ENCODE results near the gene LRRC4C.

The LRRC4C gene

GRCh38 chr11:41459465-41460401 is at the start of gene LRRC4C:
TSS of gene LRRC4C (minus strand) at chr11:41459652.
- no peak for DNase-seq

- no peak for DNase-seq
Observed at GRCh38 chr11:41508121-41508520, 48.7 kb upstream of the LRRC4C start.

- DNase-seq = no peak
Observed at GRCh38 chr11:41499429-41499828, 40.0 kb upstream of the LRRC4C start.

GRCh38 chr11:41498726-41499125 is 39.3 kb upstream of the LRRC4C start:
- no peak for DNase-seq

- DNase-seq = no peak
Observed at GRCh38 chr11:41497974-41498373, 38.5 kb upstream of the LRRC4C start.

GRCh38 chr11:41494716-41495115 is 35.3 kb upstream of the LRRC4C start:
- no peak for DNase-seq

GRCh38 chr11:41486424-41486823 is 27.0 kb upstream of the LRRC4C start:
- DNase-seq = no peak

GRCh38 chr11:41483956-41484355 is 24.5 kb upstream of the LRRC4C start:
- no peak for DNase-seq

- no peak for DNase-seq
Observed at GRCh38 chr11:41479179-41479578, 19.7 kb upstream of the LRRC4C start.

GRCh38 chr11:41461057-41461681 is 1.7 kb upstream of the LRRC4C start:
- DNase-seq = no peak

GRCh38 chr11:41458641-41459040 is 811 bp downstream of the LRRC4C start:
- DNase-seq = no peak

- no peak for DNase-seq
Observed at GRCh38 chr11:41458154-41458553, 1.3 kb downstream of the LRRC4C start.

GRCh38 chr11:41457216-41458014 is 2.0 kb downstream of the LRRC4C start:
- DNase-seq = no peak

GRCh38 chr11:41456269-41456668 is 3.2 kb downstream of the LRRC4C start:
- no peak for DNase-seq

GRCh38 chr11:41451011-41451410 is 8.4 kb downstream of the LRRC4C start:
- no peak for DNase-seq

- DNase-seq = no peak
Observed at GRCh38 chr11:41449483-41450050, 9.9 kb downstream of the LRRC4C start.

- DNase-seq = no peak
Observed at GRCh38 chr11:41446566-41446965, 12.9 kb downstream of the LRRC4C start.

GRCh38 chr11:41446107-41446506 is 13.3 kb downstream of the LRRC4C start:
- DNase-seq = no peak

- DNase-seq = no peak
Observed at GRCh38 chr11:41437006-41437490, 22.4 kb downstream of the LRRC4C start.

- DNase-seq = no peak
Observed at GRCh38 chr11:41435531-41435930, 23.9 kb downstream of the LRRC4C start.

- no peak for DNase-seq
Observed at GRCh38 chr11:41431784-41432183, 27.7 kb downstream of the LRRC4C start.

- DNase-seq = no peak
Observed at GRCh38 chr11:41419901-41420300, 39.6 kb downstream of the LRRC4C start.

All from DMS79 (cell line).